Measurements from ENCODE around the gene GRIN3B. TPM values are rescaled to one million over a fixed set of nuclear protein-coding genes. Genes with fewer than 3 reads are reported as not detected.

GRIN3B gene
- total and polyA plus RNA-seq, 2 donors (not counting 1 experiment from before 2014, with no cell fraction given): 0.10 to 0.42 TPM

- POLR2A ChIA-PET: interaction anchor here (0.9 to 6.8 kb wide), 11 partner anchors 13 to 92 kb away, joined by 3 to 91 read pairs (median 6); partner anchors contain the start of genes CNN2 and RNU6-2
- peak overlapping the region; percentile 97 for H3K4me3 Mint-ChIP-seq
- H3K9me3 Mint-ChIP-seq (ENCODE audit: insufficient read depth): no peaks in the 10 kb centered on the region
- Histone ChIP-seq H4K20me1 (ENCODE audit: control insufficient read depth, insufficient read depth, low read length, poor library complexity, severe bottlenecking) (peaks cover 62% of the 10 kb centered on the region), H3K4me3 (ENCODE audit: control extremely low read depth in 1 of 5, extremely low read depth in 1 of 5, insufficient read depth in 1 of 5, low read depth in 2 of 5, low read length in 4 of 5) (peak overlapping the region; percentile 69 to 90 (median 75)), H3K36me3 (replicated peaks in 1 of 2; ENCODE audit: control extremely low read depth in 1 of 2, control insufficient read depth in 1 of 2, extremely low read depth in 1 of 2, insufficient read depth in 2 of 2, low read length in 1 of 2) (peaks cover 0 to 48% of the 10 kb centered on the region in 2 experiments), H3K4me1 (ENCODE audit: control insufficient read depth in 2 of 2, insufficient read depth in 2 of 2, low read length in 2 of 2) (peaks cover 35 to 57% of the 10 kb centered on the region in 2 donors), H3K4me2 (replicated peaks; ENCODE audit: low read depth, low read length, poor library complexity, severe bottlenecking) (peak overlapping the region; percentile 92), H3K9ac (ENCODE audit: low read length) (peak overlapping the region; percentile 85), H3K79me2 (ENCODE audit: control insufficient read depth, insufficient read depth, low read length) (peaks cover 50% of the 10 kb centered on the region), H3K27me3 (replicated peaks in 1 of 4; ENCODE audit: control extremely low read depth in 1 of 4, control insufficient read depth in 3 of 4, insufficient read depth in 4 of 4, low read length in 3 of 4) (no peaks in the 10 kb centered on the region), H2AFZ (ENCODE audit: insufficient read depth, low read depth, low read length, poor library complexity, severe bottlenecking) (peak overlapping the region; percentile 3), H3K27ac (ENCODE audit: low read length in 2 of 2) (no peak overlapping the region), H3K9me3 (ENCODE audit: control extremely low read depth in 1 of 3, control insufficient read depth in 2 of 3, insufficient read depth in 1 of 3, low read length in 2 of 3) (peaks cover 0 to 4% (median 0%) of the 10 kb centered on the region in 3 donors)
- H3K27me3 Mint-ChIP-seq: no peaks in the 10 kb centered on the region
- 61% methylated on average over 25 of the region's 26 CpGs for WGBS (ENCODE audit: insufficient coverage)
- TF ChIP-seq EZH2 (IDR thresholded peaks at IDR 0.05; ENCODE audit: borderline replicate concordance, insufficient read depth, low read depth, low read length, poor library complexity, severe bottlenecking): no peak
- no peak for TF ChIP-seq CTCF (IDR thresholded peaks at IDR 0.05)
- H3K4me1 Mint-ChIP-seq: peaks cover 43% of the 10 kb centered on the region
- no peak for DNase-seq
- H3K27ac Mint-ChIP-seq: peak overlapping the region; percentile 99
- intact Hi-C loops (cut with micrococcal nuclease): no loop called here
- CTCF ChIA-PET: interaction anchor here (1.2 to 1.5 kb wide), 3 partner anchors 14 to 24 kb away, joined by 3 to 4 read pairs (median 4); no protein-coding TSS in a partner anchor
- no peak for ATAC-seq (ENCODE audit: low read depth)
Measured at GRCh38 chr19:1041272-1041834, 41.1 kb downstream of the GRIN3B start.

Data from B cell (primary cell).